OCI-LY1 (cell line): ENCODE measurements around the gene MAST3.

Experiments used
- EZH2 ChIP-seq: fragments of 200-600 bp; sonication (generic), shearing (Covaris generic); IDR thresholded peaks from 2 replicates; pipeline ENCODE4 v1.8.0; 2017; ENCODE audit warnings: borderline replicate concordance, mixed run types, mild to moderate bottlenecking, antibody characterized with exemption, low read length, moderate library complexity, mixed read lengths
- TF ChIP-seq, protein P1 (sequence below): fragments of 200-600 bp; sonication (generic), shearing (Covaris generic); IDR thresholded peaks from 2 replicates; pipeline ENCODE4 v1.5.1; 2017; ENCODE audit warnings: mild to moderate bottlenecking, antibody characterized with exemption, low read length, moderate library complexity, mixed read lengths

DNA sequence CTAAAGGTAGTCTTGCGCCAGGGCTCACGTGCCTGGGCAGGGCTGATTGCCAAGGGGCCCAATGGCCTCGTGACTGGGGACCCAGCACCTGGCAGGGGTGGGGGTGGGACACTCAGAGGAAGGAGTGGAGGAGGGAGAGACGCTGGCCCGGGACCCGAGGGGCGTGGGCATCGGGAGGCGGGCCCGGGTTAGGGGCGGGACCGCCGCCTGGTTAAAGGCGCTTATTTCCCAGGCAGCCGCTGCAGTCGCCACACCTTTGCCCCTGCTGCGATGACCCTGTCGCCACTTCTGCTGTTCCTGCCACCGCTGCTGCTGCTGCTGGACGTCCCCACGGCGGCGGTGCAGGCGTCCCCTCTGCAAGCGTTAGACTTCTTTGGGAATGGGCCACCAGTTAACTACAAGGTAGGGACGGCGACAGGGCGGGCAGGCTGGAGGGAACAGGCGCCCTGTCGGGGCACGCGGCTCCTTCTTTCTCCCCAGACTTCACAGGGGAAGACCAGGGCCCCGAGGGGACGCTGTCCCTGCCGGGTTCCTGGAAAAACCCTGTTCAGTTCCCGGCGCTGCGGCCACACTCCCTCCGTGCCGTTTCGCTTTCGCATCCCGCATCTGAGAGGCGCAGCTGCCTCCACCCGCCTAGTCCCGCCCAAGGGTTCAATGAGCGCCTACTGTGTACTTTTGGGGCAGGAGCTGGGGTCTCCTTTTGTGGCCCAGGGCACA lies 76.2 kb downstream of the MAST3 start, which contains the start of gene IFI30:
- TF ChIP-seq, protein P1, sequence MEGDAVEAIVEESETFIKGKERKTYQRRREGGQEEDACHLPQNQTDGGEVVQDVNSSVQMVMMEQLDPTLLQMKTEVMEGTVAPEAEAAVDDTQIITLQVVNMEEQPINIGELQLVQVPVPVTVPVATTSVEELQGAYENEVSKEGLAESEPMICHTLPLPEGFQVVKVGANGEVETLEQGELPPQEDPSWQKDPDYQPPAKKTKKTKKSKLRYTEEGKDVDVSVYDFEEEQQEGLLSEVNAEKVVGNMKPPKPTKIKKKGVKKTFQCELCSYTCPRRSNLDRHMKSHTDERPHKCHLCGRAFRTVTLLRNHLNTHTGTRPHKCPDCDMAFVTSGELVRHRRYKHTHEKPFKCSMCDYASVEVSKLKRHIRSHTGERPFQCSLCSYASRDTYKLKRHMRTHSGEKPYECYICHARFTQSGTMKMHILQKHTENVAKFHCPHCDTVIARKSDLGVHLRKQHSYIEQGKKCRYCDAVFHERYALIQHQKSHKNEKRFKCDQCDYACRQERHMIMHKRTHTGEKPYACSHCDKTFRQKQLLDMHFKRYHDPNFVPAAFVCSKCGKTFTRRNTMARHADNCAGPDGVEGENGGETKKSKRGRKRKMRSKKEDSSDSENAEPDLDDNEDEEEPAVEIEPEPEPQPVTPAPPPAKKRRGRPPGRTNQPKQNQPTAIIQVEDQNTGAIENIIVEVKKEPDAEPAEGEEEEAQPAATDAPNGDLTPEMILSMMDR: no peak
- no peak for TF ChIP-seq EZH2
